Cardiac ventricle fibroblast (primary cell): ENCODE measurements around the gene UBA52. TPM values are rescaled to one million over a fixed set of nuclear protein-coding genes. Genes with fewer than 3 reads are reported as not detected.

ENCODE experiments used
- total RNA-seq: library from RNA; depleted of rRNA; stranded (reverse); fragments of >200 nt; gene quantifications from 2 replicates; pipeline ENCODE4 v1.2.3, GENCODE V29; 2015

UBA52 gene
- 663 and 704 TPM in 2 replicates for total RNA-seq

GRCh38 chr19:18571564-18572344 lies at the start of gene UBA52:
Gene UBA52, plus strand, starts transcription at chr19:18571857. Its CDS starts 1,444 bp downstream, at chr19:18573301.

GRCh38 chr19:18542941-18543813 lies 28.5 kb upstream of the UBA52 start, which contains the start of gene FKBP8:
Gene FKBP8, minus strand, starts transcription at chr19:18543573. Its CDS starts 1,603 bp downstream, at chr19:18541970.

GRCh38 chr19:18557411-18558201 lies 14.1 kb upstream of the UBA52 start, which contains the start of gene KXD1:
Gene KXD1, plus strand, starts transcription at chr19:18557870. Its CDS starts 4,187 bp downstream, at chr19:18562057.

GRCh38 chr19:18588611-18589379 lies 17.1 kb downstream of the UBA52 start, which contains the start of gene REX1BD:
Gene REX1BD, plus strand, starts transcription at chr19:18588798. Its CDS starts 4 bp downstream, at chr19:18588802.

GRCh38 chr19:18606281-18607225 lies 34.9 kb downstream of the UBA52 start, which contains the start of gene CRLF1:
Gene CRLF1, minus strand, starts transcription at chr19:18606799. Its CDS starts 143 bp downstream, at chr19:18606656.

GRCh38 chr19:18612772-18613588 lies 41.3 kb downstream of the UBA52 start, which contains the start of gene TMEM59L:
Gene TMEM59L, plus strand, starts transcription at chr19:18612870. Its CDS starts 89 bp downstream, at chr19:18612959.

Other genes with a start within 250 kb of the UBA52 start
- gene LSM4, start 248.8 kb upstream of the UBA52 start, total RNA-seq, result 76.8 and 98.9 TPM in 2 replicates
- gene PGPEP1, start 231.3 kb upstream of the UBA52 start, total RNA-seq, result 6.6 and 14.5 TPM in 2 replicates
- gene GDF15, start 185.7 kb upstream of the UBA52 start, total RNA-seq, result 19.3 and 20.2 TPM in 2 replicates
- not detected in 2 replicates for gene LRRC25, start 174.2 kb upstream of the UBA52 start, total RNA-seq
- gene SSBP4, start 152.5 kb upstream of the UBA52 start, total RNA-seq, result 78.5 and 82.7 TPM in 2 replicates
- gene ISYNA1, start 133.7 kb upstream of the UBA52 start, total RNA-seq, result 16.5 and 19.8 TPM in 2 replicates
- 10.3 and 11.9 TPM in 2 replicates for gene ELL, start 49.8 kb upstream of the UBA52 start, total RNA-seq
- gene FKBP8, start 28.3 kb upstream of the UBA52 start, total RNA-seq, result 286 and 301 TPM in 2 replicates
- gene KXD1, start 14.0 kb upstream of the UBA52 start, total RNA-seq, result 75.0 and 87.0 TPM in 2 replicates
- gene REX1BD, start 16.9 kb downstream of the UBA52 start, total RNA-seq, result 89.2 and 105 TPM in 2 replicates
- gene CRLF1, start 34.9 kb downstream of the UBA52 start, total RNA-seq, result 80.8 and 105 TPM in 2 replicates
- 5.4 and 6.2 TPM in 2 replicates for gene TMEM59L, start 41.0 kb downstream of the UBA52 start, total RNA-seq
- 3.4 and 5.1 TPM in 2 replicates for gene KLHL26, start 65.2 kb downstream of the UBA52 start, total RNA-seq
- gene CRTC1, start 111.8 kb downstream of the UBA52 start, total RNA-seq, result 4.0 and 5.9 TPM in 2 replicates
- gene COMP, start 219.4 kb downstream of the UBA52 start, total RNA-seq, result 0.10 and 0.25 TPM in 2 replicates